Stomach (tissue), 4 donors: ENCODE results near the gene PLEKHM2.

Experiments used
- CTCF ChIP-seq, 7 experiments: fragments of 450-650 bp in 4 of 7; fragments of 200-600 bp in 3 of 7; sonication (generic) in 3 of 7; IDR thresholded peaks; one replicate each; pipeline ENCODE4 v1.5.1; 2016 to 2019; ENCODE audit warnings: antibody characterized with exemption in 7 of 7, control low read depth in 2 of 7, mild to moderate bottlenecking in 1 of 7
- EP300 ChIP-seq: sonication (generic); formaldehyde crosslinking; IDR thresholded peaks from one replicate; pipeline ENCODE4 v1.6.1; 2017; ENCODE audit warnings: antibody characterized with exemption

GRCh38 chr1:15637826-15638225 is 46.3 kb upstream of the PLEKHM2 start:
- no peak for TF ChIP-seq CTCF (IDR thresholded peaks at IDR 0.05)
- no peak for TF ChIP-seq EP300
